ENCODE results near the gene VCAM1.

Gene VCAM1

DNA sequence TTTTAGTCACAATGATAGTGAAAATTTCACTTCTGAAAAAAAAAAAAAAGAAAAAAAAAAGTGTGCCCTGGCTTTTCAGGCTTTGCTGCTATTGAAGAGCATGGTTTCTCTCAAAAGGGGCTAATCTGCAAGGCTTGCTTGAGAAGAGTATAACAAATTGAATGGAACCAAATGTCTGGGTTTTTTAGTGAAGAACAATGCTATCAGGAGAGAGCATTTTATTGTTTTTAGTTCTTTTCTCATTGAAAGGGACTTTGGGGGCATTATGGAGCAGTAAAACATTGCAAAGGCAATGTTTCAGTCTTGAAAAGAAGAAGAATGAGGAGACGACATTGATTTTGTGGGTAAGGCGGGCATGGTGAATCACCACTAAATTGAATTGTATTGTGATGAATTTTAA is 28.2 kb downstream of the VCAM1 start:
- FAIRE-seq (no peak), DNase-seq (ENCODE audit: insufficient read length, low spot score) (no peak)
- TF ChIP-seq POLR2A (IDR thresholded peaks at IDR 0.05; ENCODE audit: low read depth, low read length) (no peak), PAX5 (IDR thresholded peaks at IDR 0.05; ENCODE audit: insufficient read depth, low read length, severe bottlenecking) (no peak), SPI1 (IDR thresholded peaks at IDR 0.05; ENCODE audit: low read depth, low read length) (no peak), POU2F2 (IDR thresholded peaks at IDR 0.05; ENCODE audit: low read depth, low read length) (no peak), POLR2AphosphoS5 (IDR thresholded peaks at IDR 0.05; ENCODE audit: low read depth, low read length) (no peak), TAF1 (IDR thresholded peaks at IDR 0.05; ENCODE audit: low read depth, low read length) (no peak)

DNA sequence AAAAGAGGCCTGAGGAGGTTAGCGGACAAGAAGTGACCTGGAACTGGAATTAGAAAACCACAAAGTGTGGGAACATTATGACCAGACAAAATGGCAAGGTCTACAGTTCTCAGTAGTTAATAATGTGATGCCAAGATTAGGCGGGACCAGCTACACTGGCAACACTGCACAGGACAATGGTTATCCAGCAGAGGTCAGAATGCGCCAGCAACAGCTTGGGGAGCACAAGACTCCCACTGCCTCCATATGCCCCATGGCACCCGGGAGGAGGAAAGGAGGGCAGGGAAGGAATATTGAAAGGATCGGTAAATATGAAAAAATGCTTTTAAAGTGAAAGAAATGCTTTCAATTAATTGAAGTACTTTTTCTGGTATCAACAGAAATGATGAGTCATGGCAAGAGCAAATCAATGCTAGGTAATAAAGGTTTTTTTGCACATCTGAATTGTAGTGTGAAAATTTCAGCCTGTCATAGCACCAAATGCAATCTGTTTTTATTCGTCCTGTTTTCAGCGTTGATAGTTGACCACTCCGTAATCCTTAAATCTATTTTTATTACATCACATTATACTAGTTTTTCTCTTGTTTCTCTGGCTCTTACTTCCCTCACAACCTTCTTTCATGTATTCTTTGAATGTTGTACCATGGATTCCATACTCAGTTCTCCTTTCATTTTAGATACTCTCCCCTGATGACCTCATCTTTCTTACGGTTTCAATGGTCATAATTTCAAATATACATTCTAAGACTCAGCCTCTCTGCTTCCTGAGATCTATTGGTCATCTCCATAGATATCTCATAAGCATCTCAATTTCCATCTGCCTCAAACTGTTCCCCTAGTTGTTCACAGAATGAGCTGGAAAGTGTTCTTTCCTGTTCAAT is 30.7 kb downstream of the VCAM1 start:
- DNase-seq (ENCODE audit: insufficient read length, low spot score) (no peak), FAIRE-seq (no peak)
- TF ChIP-seq SPI1 (IDR thresholded peaks at IDR 0.05; ENCODE audit: low read depth, low read length) (no peak), POLR2AphosphoS5 (IDR thresholded peaks at IDR 0.05; ENCODE audit: low read depth, low read length) (no peak), POU2F2 (IDR thresholded peaks at IDR 0.05; ENCODE audit: low read depth, low read length) (no peak), TAF1 (IDR thresholded peaks at IDR 0.05; ENCODE audit: low read depth, low read length) (no peak), POLR2A (IDR thresholded peaks at IDR 0.05; ENCODE audit: low read depth, low read length) (no peak), PAX5 (IDR thresholded peaks at IDR 0.05; ENCODE audit: insufficient read depth, low read length, severe bottlenecking) (no peak)

DNA sequence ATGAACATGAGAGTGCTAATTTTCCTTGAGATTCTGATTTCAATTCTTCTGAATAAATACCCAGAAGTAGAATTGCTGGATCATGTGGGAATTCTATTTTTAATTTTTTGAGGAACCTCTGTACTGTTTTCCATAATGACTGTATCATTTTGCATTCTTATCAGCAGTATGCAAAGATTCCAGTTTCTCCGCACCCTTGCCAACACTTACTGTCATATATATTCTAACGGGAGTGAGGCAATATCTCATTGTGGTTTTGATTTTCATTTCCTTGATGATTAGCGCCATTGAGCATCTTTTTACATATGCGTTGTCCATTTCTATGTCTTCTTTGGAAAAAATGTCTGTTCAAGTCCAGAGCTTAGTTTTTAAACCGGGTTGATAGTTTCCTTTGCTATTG is 33.2 kb downstream of the VCAM1 start:
- DNase-seq (ENCODE audit: insufficient read length, low spot score) (no peak), FAIRE-seq (no peak)
- TF ChIP-seq PAX5 (IDR thresholded peaks at IDR 0.05; ENCODE audit: insufficient read depth, low read length, severe bottlenecking) (no peak), SPI1 (IDR thresholded peaks at IDR 0.05; ENCODE audit: low read depth, low read length) (no peak), POU2F2 (IDR thresholded peaks at IDR 0.05; ENCODE audit: low read depth, low read length) (no peak), TAF1 (IDR thresholded peaks at IDR 0.05; ENCODE audit: low read depth, low read length) (no peak), POLR2AphosphoS5 (IDR thresholded peaks at IDR 0.05; ENCODE audit: low read depth, low read length) (no peak), POLR2A (IDR thresholded peaks at IDR 0.05; ENCODE audit: low read depth, low read length) (no peak)

DNA sequence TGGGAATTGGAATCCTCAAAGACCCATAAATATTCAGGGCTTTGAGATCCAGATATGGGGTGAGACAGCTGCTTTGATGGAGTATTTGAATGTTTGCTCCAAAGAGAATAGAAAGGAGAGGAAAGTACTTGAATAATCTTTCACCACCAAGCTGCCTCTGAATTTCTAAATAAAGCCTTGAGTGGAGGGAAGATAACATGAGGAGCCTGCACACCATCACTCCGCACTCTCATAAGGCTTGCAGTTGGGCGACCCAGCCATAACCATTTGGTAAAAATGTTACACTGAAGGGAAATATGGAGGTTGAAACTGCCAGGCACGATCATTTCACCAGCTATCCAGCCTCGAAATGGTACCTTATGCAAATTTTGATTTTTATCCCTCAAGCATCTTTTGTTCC is 38.4 kb downstream of the VCAM1 start:
- TF ChIP-seq PAX5 (IDR thresholded peaks at IDR 0.05; ENCODE audit: insufficient read depth, low read length, severe bottlenecking): no peak
- no peak for TF ChIP-seq POLR2AphosphoS5 (IDR thresholded peaks at IDR 0.05; ENCODE audit: low read depth, low read length)
- TF ChIP-seq POLR2A (IDR thresholded peaks at IDR 0.05; ENCODE audit: low read depth, low read length): no peak
- TF ChIP-seq POU2F2 (IDR thresholded peaks at IDR 0.05; ENCODE audit: low read depth, low read length): no peak
- TF ChIP-seq SPI1 (IDR thresholded peaks at IDR 0.05; ENCODE audit: low read depth, low read length): no peak
- no peak for TF ChIP-seq TAF1 (IDR thresholded peaks at IDR 0.05; ENCODE audit: low read depth, low read length)
- FAIRE-seq: no peak
- no peak for DNase-seq (ENCODE audit: insufficient read length, low spot score)

DNA sequence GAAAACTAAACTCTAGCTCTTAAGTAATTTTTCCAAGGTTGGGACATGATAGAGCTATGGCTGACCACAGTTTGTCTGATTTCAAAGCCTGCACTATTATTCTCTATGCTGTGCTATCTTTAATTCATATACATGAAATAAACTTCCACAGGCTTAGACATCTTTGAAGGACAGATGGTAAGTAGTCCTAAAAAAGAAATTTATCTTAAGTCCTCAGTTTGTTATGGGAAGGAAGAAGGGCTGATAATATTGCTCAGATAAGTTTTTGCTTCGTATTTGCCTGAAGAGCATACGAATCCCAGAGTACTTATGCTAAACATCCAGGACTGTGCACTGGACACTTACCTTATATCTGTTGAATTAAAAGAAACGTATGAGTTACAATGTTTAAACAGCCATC is 39.6 kb downstream of the VCAM1 start:
- FAIRE-seq: no peak
- TF ChIP-seq POU2F2 (IDR thresholded peaks at IDR 0.05; ENCODE audit: low read depth, low read length): no peak
- no peak for TF ChIP-seq POLR2A (IDR thresholded peaks at IDR 0.05; ENCODE audit: low read depth, low read length)
- no peak for TF ChIP-seq PAX5 (IDR thresholded peaks at IDR 0.05; ENCODE audit: insufficient read depth, low read length, severe bottlenecking)
- no peak for TF ChIP-seq POLR2AphosphoS5 (IDR thresholded peaks at IDR 0.05; ENCODE audit: low read depth, low read length)
- TF ChIP-seq TAF1 (IDR thresholded peaks at IDR 0.05; ENCODE audit: low read depth, low read length): no peak
- no peak for TF ChIP-seq SPI1 (IDR thresholded peaks at IDR 0.05; ENCODE audit: low read depth, low read length)

DNA sequence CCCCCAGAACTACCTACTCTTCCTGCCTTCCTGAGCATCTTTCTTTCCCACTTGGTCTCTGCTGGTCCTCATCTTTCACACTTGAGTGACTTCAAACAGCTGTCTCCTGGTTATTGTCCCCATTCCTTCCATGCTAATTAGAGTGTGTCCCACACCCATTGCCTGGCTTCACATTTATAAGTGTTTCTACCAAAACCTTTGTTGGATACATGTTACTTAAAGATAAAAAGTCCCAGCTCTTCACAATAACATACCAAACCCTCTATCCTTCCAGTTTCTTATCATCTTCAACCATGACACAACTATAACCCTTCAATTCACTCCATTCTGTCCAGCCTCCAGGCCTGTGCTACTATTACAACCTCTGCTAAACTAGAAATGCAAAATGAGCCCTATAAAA is 41.0 kb downstream of the VCAM1 start:
- DNase-seq (ENCODE audit: insufficient read length, low spot score) (no peak), FAIRE-seq (no peak)
- TF ChIP-seq SPI1 (IDR thresholded peaks at IDR 0.05; ENCODE audit: low read depth, low read length) (no peak), PAX5 (IDR thresholded peaks at IDR 0.05; ENCODE audit: insufficient read depth, low read length, severe bottlenecking) (no peak), TAF1 (IDR thresholded peaks at IDR 0.05; ENCODE audit: low read depth, low read length) (no peak), POLR2AphosphoS5 (IDR thresholded peaks at IDR 0.05; ENCODE audit: low read depth, low read length) (no peak), POLR2A (IDR thresholded peaks at IDR 0.05; ENCODE audit: low read depth, low read length) (no peak), POU2F2 (IDR thresholded peaks at IDR 0.05; ENCODE audit: low read depth, low read length) (no peak)

More for the DNA sequence above, 39.6 kb downstream of the VCAM1 start:
- DNase-seq (ENCODE audit: insufficient read length, low spot score): no peak

DNA sequence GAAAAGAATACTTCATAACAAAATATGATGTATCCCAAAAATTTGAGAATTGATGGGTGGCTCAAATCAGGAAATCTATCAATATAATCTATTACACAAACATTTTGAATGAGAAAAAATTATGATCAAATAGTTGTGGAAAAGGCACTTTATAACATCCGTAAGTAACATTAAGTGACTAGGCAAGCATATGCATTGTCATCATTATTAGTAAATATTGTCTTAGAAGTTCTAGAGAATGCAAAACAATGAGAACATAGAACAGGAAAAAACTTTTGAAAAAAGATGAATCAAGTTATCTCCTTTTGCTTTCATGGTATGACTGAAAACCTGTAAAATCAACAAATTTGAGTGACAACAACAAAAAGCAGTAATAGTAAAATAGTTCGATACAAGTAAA is 42.9 kb downstream of the VCAM1 start:
- FAIRE-seq: no peak
- no peak for DNase-seq (ENCODE audit: insufficient read length, low spot score)

DNA sequence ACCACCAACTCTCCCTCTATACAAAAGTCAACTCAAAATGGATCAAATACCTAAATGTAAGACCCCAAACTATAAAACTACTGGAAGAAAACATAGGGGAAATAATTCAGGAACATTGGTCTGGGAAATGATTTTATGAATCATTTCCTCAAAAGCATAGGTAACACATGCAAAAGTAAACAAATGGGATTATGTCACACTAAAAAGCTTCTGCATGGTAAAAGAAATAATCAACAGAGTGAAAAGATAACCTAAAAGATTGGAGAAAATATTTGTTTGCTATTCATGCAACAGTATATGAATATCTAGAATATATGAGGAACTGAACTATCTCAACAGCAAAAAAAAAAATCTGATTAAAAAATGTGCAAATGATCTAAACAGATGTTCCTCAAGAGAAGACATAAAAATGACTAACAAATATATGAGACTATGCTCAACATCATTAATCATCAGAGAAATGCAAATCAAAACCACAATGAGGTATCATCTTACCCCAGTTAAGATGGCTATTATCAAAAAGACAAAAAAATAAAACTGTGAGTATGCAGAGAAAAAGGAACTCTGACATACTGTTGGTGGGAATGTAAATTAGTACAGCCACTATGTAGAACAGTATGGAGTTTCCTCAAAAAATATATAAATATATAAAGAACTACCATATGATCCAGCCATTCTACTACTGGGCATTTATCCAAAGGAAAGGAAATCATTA is 47.8 kb downstream of the VCAM1 start:
- FAIRE-seq: no peak
- DNase-seq (ENCODE audit: insufficient read length, low spot score): no peak
- TF ChIP-seq PAX5 (IDR thresholded peaks at IDR 0.05; ENCODE audit: insufficient read depth, low read length, severe bottlenecking) (no peak), POU2F2 (IDR thresholded peaks at IDR 0.05; ENCODE audit: low read depth, low read length) (no peak), POLR2AphosphoS5 (IDR thresholded peaks at IDR 0.05; ENCODE audit: low read depth, low read length) (no peak), TAF1 (IDR thresholded peaks at IDR 0.05; ENCODE audit: low read depth, low read length) (no peak), POLR2A (IDR thresholded peaks at IDR 0.05; ENCODE audit: low read depth, low read length) (no peak), SPI1 (IDR thresholded peaks at IDR 0.05; ENCODE audit: low read depth, low read length) (no peak)

More for the DNA sequence above, 42.9 kb downstream of the VCAM1 start:
- TF ChIP-seq SPI1 (IDR thresholded peaks at IDR 0.05; ENCODE audit: low read depth, low read length) (no peak), POLR2AphosphoS5 (IDR thresholded peaks at IDR 0.05; ENCODE audit: low read depth, low read length) (no peak)

- TF ChIP-seq POU2F2 (IDR thresholded peaks at IDR 0.05; ENCODE audit: low read depth, low read length) (no peak), POLR2AphosphoS5 (IDR thresholded peaks at IDR 0.05; ENCODE audit: low read depth, low read length) (no peak), POLR2A (IDR thresholded peaks at IDR 0.05; ENCODE audit: low read depth, low read length) (no peak), TAF1 (IDR thresholded peaks at IDR 0.05; ENCODE audit: low read depth, low read length) (no peak), PAX5 (IDR thresholded peaks at IDR 0.05; ENCODE audit: insufficient read depth, low read length, severe bottlenecking) (no peak), SPI1 (IDR thresholded peaks at IDR 0.05; ENCODE audit: low read depth, low read length) (no peak)
- FAIRE-seq: no peak
- no peak for DNase-seq (ENCODE audit: insufficient read length, low spot score)
These were observed 49.8 kb downstream of the VCAM1 start for GRCh38 chr1:100769323-100769722.

Data from GM12891 (cell line).